Tibial nerve (tissue), 4 donors: ENCODE measurements around the gene CCDC169. TPM values are rescaled to one million over a fixed set of nuclear protein-coding genes. Genes with fewer than 3 reads are reported as not detected.

Experiments used
- DNase-seq, 2 donors: peaks; one replicate each; pipeline ENCODE4 v3.0.0-alpha.2; 2019; ENCODE audit warnings: low spot score in 2 of 2
- H3K27ac ChIP-seq, 4 donors: fragments of 200-600 bp; sonication (generic) in 3 of 4; one replicate each; pipeline ENCODE4 v1.5.1; 2017 to 2019; ENCODE audit warnings: mild to moderate bottlenecking in 1 of 4
- H3K27me3 ChIP-seq, 2 donors: fragments of 200-600 bp; sonication (generic) in 1 of 2; one replicate each; pipeline versions ENCODE4 v1.5.1 to v1.6.0; 2017 to 2019
- H3K36me3 ChIP-seq, 3 donors: fragments of 200-600 bp; sonication (generic); one replicate each; pipeline ENCODE4 v1.5.1; 2018 to 2019
- H3K4me1 ChIP-seq, 4 donors: fragments of 200-600 bp; sonication (generic) in 3 of 4; one replicate each; pipeline ENCODE4 v1.5.1; 2017 to 2019
- H3K4me3 ChIP-seq, 4 donors: fragments of 200-600 bp; sonication (generic) in 3 of 4; one replicate each; pipeline ENCODE4 v1.5.1; 2017 to 2019; ENCODE audit warnings: mild to moderate bottlenecking in 1 of 4, moderate library complexity in 1 of 4
- H3K9me3 ChIP-seq, 4 donors: fragments of 200-600 bp; sonication (generic) in 3 of 4; one replicate each; pipeline ENCODE4 v1.5.1; 2017 to 2019
- EP300 ChIP-seq, 2 donors: sonication (generic); formaldehyde crosslinking; IDR thresholded peaks; one replicate each; pipeline ENCODE4 v1.6.1; 2017; ENCODE audit warnings: antibody characterized with exemption in 2 of 2, mild to moderate bottlenecking in 1 of 2
- POLR2A ChIP-seq, 2 donors: fragments of 450-650 bp; IDR thresholded peaks; one replicate each; pipeline ENCODE4 v1.6.1; 2017; ENCODE audit warnings: antibody characterized with exemption in 2 of 2, mild to moderate bottlenecking in 2 of 2, moderate library complexity in 2 of 2
- WGBS, 2 donors: methylation state at CpG; one replicate each; pipeline ENCODE4 v1.1.5; 2018; 5-methylcytosine and 5-hydroxymethylcytosine counted together
- total RNA-seq, 4 donors: library from RNA; depleted of rRNA; stranded (reverse); fragments of >200 nt; gene quantifications; one replicate each; pipeline ENCODE4 v1.1.0, GENCODE V29; 2016
- TF ChIP-seq, protein P1 (sequence below), 5 experiments: fragments of 200-600 bp in 3 of 5; fragments of 450-650 bp in 2 of 5; sonication (generic) in 3 of 5; IDR thresholded peaks; one replicate each; pipeline ENCODE4 v1.5.1; 2016 to 2019; ENCODE audit warnings: antibody characterized with exemption in 5 of 5, mild to moderate bottlenecking in 3 of 5, moderate library complexity in 2 of 5

Gene CCDC169
- total RNA-seq, 4 donors from 2014 or later: 0.30 to 0.63 (median 0.39) TPM; not detected in 1

- no peaks in the 10 kb centered on the region for H3K9me3 ChIP-seq
- TF ChIP-seq, protein P1, sequence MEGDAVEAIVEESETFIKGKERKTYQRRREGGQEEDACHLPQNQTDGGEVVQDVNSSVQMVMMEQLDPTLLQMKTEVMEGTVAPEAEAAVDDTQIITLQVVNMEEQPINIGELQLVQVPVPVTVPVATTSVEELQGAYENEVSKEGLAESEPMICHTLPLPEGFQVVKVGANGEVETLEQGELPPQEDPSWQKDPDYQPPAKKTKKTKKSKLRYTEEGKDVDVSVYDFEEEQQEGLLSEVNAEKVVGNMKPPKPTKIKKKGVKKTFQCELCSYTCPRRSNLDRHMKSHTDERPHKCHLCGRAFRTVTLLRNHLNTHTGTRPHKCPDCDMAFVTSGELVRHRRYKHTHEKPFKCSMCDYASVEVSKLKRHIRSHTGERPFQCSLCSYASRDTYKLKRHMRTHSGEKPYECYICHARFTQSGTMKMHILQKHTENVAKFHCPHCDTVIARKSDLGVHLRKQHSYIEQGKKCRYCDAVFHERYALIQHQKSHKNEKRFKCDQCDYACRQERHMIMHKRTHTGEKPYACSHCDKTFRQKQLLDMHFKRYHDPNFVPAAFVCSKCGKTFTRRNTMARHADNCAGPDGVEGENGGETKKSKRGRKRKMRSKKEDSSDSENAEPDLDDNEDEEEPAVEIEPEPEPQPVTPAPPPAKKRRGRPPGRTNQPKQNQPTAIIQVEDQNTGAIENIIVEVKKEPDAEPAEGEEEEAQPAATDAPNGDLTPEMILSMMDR (IDR thresholded peaks at IDR 0.05): peak; percentile 34 to 75 (median 39)
- TF ChIP-seq EP300 (IDR thresholded peaks at IDR 0.05): no peak
- no peak for TF ChIP-seq POLR2A (IDR thresholded peaks at IDR 0.05)
- H3K4me1 ChIP-seq: no peaks in the 10 kb centered on the region
- H3K36me3 ChIP-seq: no peaks in the 10 kb centered on the region
- 56 to 74% methylated on average over 3 of the region's 3 CpGs for WGBS, 2 donors
- no peak overlapping the region for H3K27ac ChIP-seq
- peak in 1 of 2 donors; percentile 83 for DNase-seq
- H3K4me3 ChIP-seq: no peak overlapping the region
- H3K27me3 ChIP-seq: no peaks in the 10 kb centered on the region
These were observed 22.2 kb downstream of the CCDC169 start for GRCh38 chr13:36275190-36276002.

DNA sequence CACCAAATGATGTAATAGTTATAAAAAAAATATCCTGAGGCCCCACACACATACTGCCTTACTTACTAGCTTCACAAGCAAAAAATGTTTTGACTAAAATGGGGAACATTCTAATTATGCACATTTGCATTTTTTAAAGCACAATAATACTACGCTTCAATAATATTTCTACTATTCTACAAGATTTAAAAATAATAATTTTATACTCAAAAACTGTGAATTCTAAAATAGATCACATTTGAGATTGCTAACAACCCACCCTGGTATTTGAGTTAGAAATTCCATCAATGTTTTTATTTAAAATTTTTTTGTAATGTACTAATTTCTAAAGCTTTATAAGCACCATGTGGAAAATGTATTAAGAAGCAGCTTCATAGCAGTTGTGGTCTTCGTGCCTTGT lies 24.2 kb downstream of the CCDC169 start:
- H3K27me3 ChIP-seq: no peaks in the 10 kb centered on the region
- no peaks in the 10 kb centered on the region for H3K4me1 ChIP-seq
- H3K36me3 ChIP-seq: no peaks in the 10 kb centered on the region
- no peak overlapping the region for H3K27ac ChIP-seq
- TF ChIP-seq EP300 (IDR thresholded peaks at IDR 0.05) (no peak), POLR2A (IDR thresholded peaks at IDR 0.05) (no peak)
- TF ChIP-seq, protein P1 (IDR thresholded peaks at IDR 0.05): no peak
- no peak overlapping the region for H3K4me3 ChIP-seq
- H3K9me3 ChIP-seq: no peaks in the 10 kb centered on the region
- WGBS, 2 donors: 80 to 87% methylated on average over 2 of the region's 2 CpGs
- DNase-seq: no peak

DNA sequence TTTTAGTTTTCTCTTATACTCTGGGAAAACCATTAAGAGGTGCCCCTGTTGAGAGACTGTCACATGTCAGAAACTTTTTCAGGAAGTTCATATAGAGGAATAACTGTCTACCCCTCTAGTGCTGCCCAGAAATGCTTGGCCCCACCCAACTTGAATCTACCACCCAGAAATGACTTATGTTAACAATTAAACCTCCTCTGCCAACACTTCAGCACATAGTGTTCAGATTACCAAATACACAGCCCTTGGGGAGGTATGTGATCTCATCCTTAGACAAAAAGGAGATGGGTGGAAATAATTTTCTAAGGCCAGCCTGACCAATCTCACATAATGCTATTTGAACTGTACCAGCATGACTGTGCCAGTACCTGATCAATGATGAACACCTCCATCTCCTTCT lies 35.6 kb downstream of the CCDC169 start:
- DNase-seq: peak in 1 of 2 donors; percentile 66
- Histone ChIP-seq H3K4me3 (no peak overlapping the region), H3K4me1 (peaks cover 0 to 6% (median 0%) of the 10 kb centered on the region in 4 donors), H3K36me3 (no peaks in the 10 kb centered on the region), H3K27me3 (no peaks in the 10 kb centered on the region), H3K27ac (peak overlapping the region in 1 of 4 donors; percentile 71), H3K9me3 (no peaks in the 10 kb centered on the region)
- TF ChIP-seq EP300 (IDR thresholded peaks at IDR 0.05) (peak in 1 of 2 donors; percentile 81), POLR2A (IDR thresholded peaks at IDR 0.05) (no peak)
- TF ChIP-seq, protein P1 (IDR thresholded peaks at IDR 0.05): no peak

GRCh38 chr13:36261011-36261410 lies 36.6 kb downstream of the CCDC169 start:
- Histone ChIP-seq H3K4me1 (peaks cover 0 to 6% (median 0%) of the 10 kb centered on the region in 4 donors), H3K27me3 (no peaks in the 10 kb centered on the region), H3K27ac (peak overlapping the region in 1 of 4 donors; percentile 71), H3K4me3 (no peak overlapping the region), H3K36me3 (no peaks in the 10 kb centered on the region), H3K9me3 (no peaks in the 10 kb centered on the region)
- TF ChIP-seq POLR2A (IDR thresholded peaks at IDR 0.05) (no peak), EP300 (IDR thresholded peaks at IDR 0.05) (no peak)
- TF ChIP-seq, protein P1 (IDR thresholded peaks at IDR 0.05): no peak
- 82 to 94% methylated on average over 3 of the region's 3 CpGs for WGBS, 2 donors
- no peak for DNase-seq

DNA sequence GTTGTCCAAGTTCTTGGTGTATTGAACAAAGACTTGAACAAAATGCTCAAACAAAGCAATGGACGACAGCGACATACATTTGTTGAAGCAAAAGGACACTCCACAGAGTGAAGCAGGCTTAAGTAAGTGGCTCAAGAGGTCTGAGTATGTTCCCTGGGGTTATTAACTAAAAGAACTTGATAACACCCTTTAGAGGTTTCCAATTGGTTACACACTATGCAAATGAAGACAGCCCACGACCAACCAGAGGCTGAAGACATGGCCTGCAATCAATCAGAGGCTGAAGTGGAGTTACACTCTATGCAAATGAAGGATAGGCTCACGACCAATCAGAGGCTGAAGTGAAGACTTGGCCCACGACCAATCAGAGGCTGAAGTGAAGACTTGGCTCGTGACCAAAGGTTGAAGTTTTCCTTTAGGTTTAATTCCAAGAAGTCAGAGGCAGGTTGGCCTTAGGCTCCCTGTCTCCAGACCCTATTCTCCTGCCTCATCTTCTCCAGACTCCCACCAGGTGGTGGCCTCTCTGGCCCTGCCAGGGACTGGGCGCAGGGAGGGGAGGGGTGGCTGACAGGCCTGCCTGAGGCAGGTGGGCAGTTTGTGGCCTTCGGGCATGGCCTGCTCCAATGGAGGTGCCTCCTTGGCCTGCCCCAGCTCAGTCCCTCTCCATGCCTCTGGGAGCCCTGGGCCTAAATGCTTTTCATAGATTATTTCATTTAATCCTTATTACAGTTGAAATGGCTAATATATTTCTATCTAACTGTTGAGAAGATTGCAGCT lies 38.1 kb downstream of the CCDC169 start:
- H3K4me3 ChIP-seq: no peak overlapping the region
- H3K9me3 ChIP-seq: no peaks in the 10 kb centered on the region
- WGBS, 2 donors: 92 to 96% methylated on average over 8 of the region's 8 CpGs
- H3K36me3 ChIP-seq: no peaks in the 10 kb centered on the region
- H3K27ac ChIP-seq: no peak overlapping the region
- H3K27me3 ChIP-seq: no peaks in the 10 kb centered on the region
- peaks cover 0 to 6% (median 0%) of the 10 kb centered on the region in 4 donors for H3K4me1 ChIP-seq
- TF ChIP-seq, protein P1 (IDR thresholded peaks at IDR 0.05): no peak
- TF ChIP-seq EP300 (IDR thresholded peaks at IDR 0.05) (no peak), POLR2A (IDR thresholded peaks at IDR 0.05) (no peak)
- no peak for DNase-seq
